Upper lobe of left lung (tissue), 6 donors: ENCODE measurements around the gene FLT4. TPM values are rescaled to one million over a fixed set of nuclear protein-coding genes. Genes with fewer than 3 reads are reported as not detected.
"Not testable (repeated sequence)": the region's sequence is repeated elsewhere in the genome, so short reads cannot be mapped to it uniquely, and the experiment has no call there.

ENCODE experiments used
- ATAC-seq, 2 donors: fragments of 200-7000 bp; cut with Tn5 transposase; one replicate each; pipeline ENCODE4 v1.9.1; 2022; ENCODE audit warnings: mild to moderate bottlenecking in 2 of 2, moderate library complexity in 2 of 2; ENCODE audit not compliant: low FRiP score in 2 of 2
- DNase-seq, 2 donors: peaks; one replicate each; pipeline ENCODE4 v3.0.0-alpha.2; 2019 to 2020
- H3K27ac ChIP-seq, 4 donors: fragments of 200-600 bp; sonication (generic); one replicate each; pipeline ENCODE4 v1.5.1; 2016 to 2019
- H3K27me3 ChIP-seq, 4 donors: fragments of 200-600 bp; sonication (generic); one replicate each; pipeline ENCODE4 v1.5.1; 2017 to 2019
- H3K36me3 ChIP-seq, 4 donors: fragments of 200-600 bp; sonication (generic); one replicate each; pipeline ENCODE4 v1.5.1; 2016 to 2019
- H3K4me1 ChIP-seq, 4 donors: fragments of 200-600 bp; sonication (generic); one replicate each; pipeline ENCODE4 v1.5.1; 2018 to 2019
- H3K4me3 ChIP-seq, 4 donors: fragments of 200-600 bp; sonication (generic); one replicate each; pipeline ENCODE4 v1.5.1; 2017 to 2019; ENCODE audit warnings: mild to moderate bottlenecking in 2 of 4, moderate library complexity in 1 of 4
- H3K9me3 ChIP-seq, 4 donors: fragments of 200-600 bp; sonication (generic); one replicate each; pipeline ENCODE4 v1.5.1; 2018 to 2019
- EP300 ChIP-seq, 4 donors: sonication (generic); formaldehyde crosslinking; IDR thresholded peaks; one replicate each; pipeline ENCODE4 v1.5.1; 2017; ENCODE audit warnings: antibody characterized with exemption in 4 of 4, control low read depth in 2 of 4
- POLR2A ChIP-seq, 4 donors: fragments of 450-650 bp; IDR thresholded peaks; one replicate each; pipeline ENCODE4 v1.5.1; 2016 to 2017; ENCODE audit warnings: antibody characterized with exemption in 4 of 4, mild to moderate bottlenecking in 2 of 4
- POLR2AphosphoS5 ChIP-seq, 2 donors: sonication (generic); formaldehyde crosslinking; IDR thresholded peaks; one replicate each; pipeline ENCODE4 v1.5.1; 2017; ENCODE audit warnings: antibody characterized with exemption in 2 of 2
- WGBS, 2 donors: methylation state at CpG; one replicate each; pipeline ENCODE4 v1.1.5; 2017 to 2018; 5-methylcytosine and 5-hydroxymethylcytosine counted together
- total RNA-seq, 6 donors: library from RNA; depleted of rRNA in 4 of 6; stranded (reverse); fragments of >200 nt in 4 of 6; gene quantifications; one replicate each; pipeline versions ENCODE4 v1.1.0 to v1.2.1, GENCODE V29; 2016 to 2021
- TF ChIP-seq, protein P1 (sequence below), 6 experiments: fragments of 450-650 bp in 4 of 6; fragments of 200-600 bp in 2 of 6; sonication (generic) in 2 of 6; IDR thresholded peaks; one replicate each; pipeline ENCODE4 v1.5.1; 2016 to 2019; ENCODE audit warnings: antibody characterized with exemption in 6 of 6
- donor health status: DM: no; HTN: no; CAD: no; lungs with moderate emphysema.
- donor health status: DM: no; HTN: yes; CAD: no; lungs with severe emphysema.

FLT4 gene
- total RNA-seq, 6 donors from 2014 or later = 11.7 to 34.0 (median 21.2) TPM

DNA sequence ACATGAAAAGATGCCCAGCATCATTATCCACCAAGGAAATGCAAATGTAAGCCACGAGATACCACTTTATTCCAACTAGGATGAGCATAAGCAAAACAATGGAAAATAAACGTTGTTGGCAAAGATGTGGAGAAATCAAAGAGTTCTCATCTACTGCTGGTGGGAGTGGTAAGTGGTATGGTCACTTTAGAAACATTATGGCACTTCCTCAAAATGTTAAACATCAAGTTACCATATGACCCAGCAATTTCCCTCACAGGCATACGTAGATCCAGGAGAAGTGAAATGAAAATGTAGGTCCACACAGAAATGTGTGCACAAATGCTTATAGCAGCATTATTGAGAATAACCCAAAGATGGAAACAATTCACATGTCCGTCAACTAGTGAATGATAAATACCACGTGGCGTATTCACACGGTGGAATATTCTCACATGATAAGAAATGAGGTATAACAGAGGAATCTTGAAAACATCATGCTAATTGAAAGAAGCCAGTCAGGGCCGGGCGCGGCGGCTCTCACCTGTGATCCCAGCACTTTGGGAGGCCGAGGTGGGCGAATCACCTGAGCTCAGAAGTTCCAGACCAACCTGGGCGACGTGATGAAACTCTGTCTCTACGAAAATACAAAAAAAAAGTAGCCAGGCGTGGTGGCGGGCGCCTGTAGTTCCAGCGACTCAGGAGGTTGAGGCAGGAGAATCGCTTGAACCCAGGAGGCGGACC is 16.4 kb upstream of the FLT4 start:
- no peak overlapping the region for H3K4me3 ChIP-seq
- H3K36me3 ChIP-seq = no peaks in the 10 kb centered on the region
- 85% methylated on average over 22 of the region's 22 CpGs for WGBS, 2 donors
- no peaks in the 10 kb centered on the region for H3K27me3 ChIP-seq
- H3K9me3 ChIP-seq = no peaks in the 10 kb centered on the region
- TF ChIP-seq, protein P1, sequence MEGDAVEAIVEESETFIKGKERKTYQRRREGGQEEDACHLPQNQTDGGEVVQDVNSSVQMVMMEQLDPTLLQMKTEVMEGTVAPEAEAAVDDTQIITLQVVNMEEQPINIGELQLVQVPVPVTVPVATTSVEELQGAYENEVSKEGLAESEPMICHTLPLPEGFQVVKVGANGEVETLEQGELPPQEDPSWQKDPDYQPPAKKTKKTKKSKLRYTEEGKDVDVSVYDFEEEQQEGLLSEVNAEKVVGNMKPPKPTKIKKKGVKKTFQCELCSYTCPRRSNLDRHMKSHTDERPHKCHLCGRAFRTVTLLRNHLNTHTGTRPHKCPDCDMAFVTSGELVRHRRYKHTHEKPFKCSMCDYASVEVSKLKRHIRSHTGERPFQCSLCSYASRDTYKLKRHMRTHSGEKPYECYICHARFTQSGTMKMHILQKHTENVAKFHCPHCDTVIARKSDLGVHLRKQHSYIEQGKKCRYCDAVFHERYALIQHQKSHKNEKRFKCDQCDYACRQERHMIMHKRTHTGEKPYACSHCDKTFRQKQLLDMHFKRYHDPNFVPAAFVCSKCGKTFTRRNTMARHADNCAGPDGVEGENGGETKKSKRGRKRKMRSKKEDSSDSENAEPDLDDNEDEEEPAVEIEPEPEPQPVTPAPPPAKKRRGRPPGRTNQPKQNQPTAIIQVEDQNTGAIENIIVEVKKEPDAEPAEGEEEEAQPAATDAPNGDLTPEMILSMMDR (IDR thresholded peaks at IDR 0.05) = no peak
- TF ChIP-seq POLR2A (IDR thresholded peaks at IDR 0.05) (no peak), EP300 (IDR thresholded peaks at IDR 0.05) (no peak), POLR2AphosphoS5 (IDR thresholded peaks at IDR 0.05) (no peak)
- H3K27ac ChIP-seq = no peak overlapping the region
- H3K4me1 ChIP-seq = peaks cover 0 to 6% (median 0%) of the 10 kb centered on the region in 4 donors
- DNase-seq (peak in 1 of 2 donors; percentile 73), ATAC-seq (no peak)

DNA sequence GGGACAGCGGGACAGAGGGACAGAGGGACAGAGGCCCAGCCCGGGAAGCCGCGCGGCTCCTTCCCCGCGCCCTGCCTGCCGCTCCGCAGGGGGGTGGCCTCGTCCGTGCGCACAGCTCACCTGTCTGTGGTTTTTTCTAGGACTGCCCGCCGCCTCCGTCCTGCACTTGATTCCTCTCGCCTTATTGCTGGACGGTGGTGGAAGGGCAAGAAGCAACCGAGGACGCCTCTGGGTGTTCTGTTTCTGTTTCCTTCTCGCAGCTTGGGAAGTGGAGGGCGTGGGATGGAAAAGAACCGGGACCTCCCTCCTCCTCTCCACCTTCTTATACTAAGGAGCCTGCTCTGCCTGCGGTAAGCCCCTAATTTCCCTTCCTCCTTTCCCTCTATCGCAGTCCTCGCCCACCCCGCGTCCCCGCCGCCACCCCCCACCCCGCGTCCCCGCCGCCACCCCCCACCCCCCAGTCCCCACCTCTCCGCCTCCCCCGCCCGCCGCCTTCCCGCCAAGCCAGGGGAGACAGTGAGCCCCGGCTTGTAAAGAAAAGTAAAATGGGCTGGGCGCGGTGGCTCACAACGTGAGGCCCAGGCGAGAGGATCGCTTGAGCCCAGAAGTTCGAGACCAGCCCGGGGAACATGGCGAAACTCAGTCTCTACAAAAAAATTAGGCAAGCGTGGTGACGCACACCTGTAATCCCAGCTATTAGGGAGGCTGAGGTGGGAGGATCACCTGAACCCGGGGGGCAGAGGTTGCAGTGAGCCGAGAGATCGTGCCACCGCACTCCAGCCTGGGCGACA is 9.6 kb upstream of the FLT4 start:
- Histone ChIP-seq H3K27me3 (peaks cover 0 to 3% (median 0%) of the 10 kb centered on the region in 4 donors), H3K9me3 (no peaks in the 10 kb centered on the region), H3K4me3 (peak overlapping the region in 2 of 4 donors; percentile 13 to 16), H3K36me3 (no peaks in the 10 kb centered on the region), H3K4me1 (peaks cover 0 to 3% (median 0%) of the 10 kb centered on the region in 4 donors), H3K27ac (no peak overlapping the region)
- WGBS, 2 donors = 38 to 48% methylated on average over 40 to 48 of the region's 54 CpGs
- TF ChIP-seq POLR2A (IDR thresholded peaks at IDR 0.05) (no peak), POLR2AphosphoS5 (IDR thresholded peaks at IDR 0.05) (no peak), EP300 (IDR thresholded peaks at IDR 0.05) (no peak)
- TF ChIP-seq, protein P1 (IDR thresholded peaks at IDR 0.05) = no peak
- ATAC-seq (no peak), DNase-seq (no peak)

DNA sequence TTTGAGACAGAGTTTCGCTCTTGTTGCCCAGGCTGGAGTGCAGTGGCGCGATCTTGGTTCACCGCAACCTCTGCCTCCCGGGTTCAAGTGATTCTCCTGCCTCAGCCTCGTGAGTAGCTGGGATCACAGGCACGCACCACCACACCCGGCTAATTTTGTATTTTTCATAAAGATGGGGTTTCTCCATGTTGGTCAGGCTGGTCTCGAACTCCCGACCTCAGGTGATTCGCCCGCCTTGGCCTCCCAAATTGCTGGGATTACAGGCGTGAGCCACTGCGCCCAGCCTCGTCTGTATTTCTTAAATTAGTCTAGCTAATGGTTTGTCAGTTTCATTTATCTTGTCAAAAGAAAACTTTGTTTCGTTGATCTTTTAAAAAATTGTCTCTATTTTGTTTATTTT is 5.8 kb upstream of the FLT4 start:
- H3K4me1 ChIP-seq, DNase-seq, H3K4me3 ChIP-seq, H3K27me3 ChIP-seq, H3K36me3 ChIP-seq, H3K27ac ChIP-seq, H3K9me3 ChIP-seq, ATAC-seq: not testable (repeated sequence)
- 92 to 93% methylated on average over 16 of the region's 16 CpGs for WGBS, 2 donors

DNA sequence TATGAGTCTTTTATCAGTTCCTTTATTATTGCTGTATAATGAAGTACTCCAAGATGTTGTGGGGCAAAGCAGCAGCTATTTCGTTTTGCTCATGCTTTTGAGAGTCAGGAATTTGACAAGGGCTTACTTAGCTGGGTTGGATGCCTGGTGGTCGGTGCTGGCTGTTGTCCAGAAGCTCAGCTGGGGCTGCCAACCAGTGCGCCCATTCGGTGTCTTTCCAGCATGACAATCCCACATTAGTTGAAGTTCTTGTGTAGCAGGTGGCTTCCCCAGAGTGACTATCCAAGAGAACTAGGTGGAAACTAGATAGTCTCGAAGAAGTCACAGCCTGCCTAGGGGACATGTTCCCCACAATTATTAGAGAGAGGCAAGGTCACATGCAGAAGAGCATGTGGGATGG is 3.4 kb upstream of the FLT4 start:
- TF ChIP-seq POLR2AphosphoS5 (IDR thresholded peaks at IDR 0.05) = no peak
- TF ChIP-seq, protein P1 (IDR thresholded peaks at IDR 0.05) = no peak
- DNase-seq (no peak), ATAC-seq (no peak)
- Histone ChIP-seq H3K27me3 (peaks cover 0 to 17% (median 8%) of the 10 kb centered on the region in 4 donors), H3K27ac (no peak overlapping the region), H3K4me3 (no peak overlapping the region), H3K9me3 (no peaks in the 10 kb centered on the region), H3K36me3 (no peaks in the 10 kb centered on the region), H3K4me1 (peaks cover 13 to 27% (median 16%) of the 10 kb centered on the region in 4 donors)
- WGBS, 2 donors = 45 to 74% methylated on average over 5 of the region's 5 CpGs

DNA sequence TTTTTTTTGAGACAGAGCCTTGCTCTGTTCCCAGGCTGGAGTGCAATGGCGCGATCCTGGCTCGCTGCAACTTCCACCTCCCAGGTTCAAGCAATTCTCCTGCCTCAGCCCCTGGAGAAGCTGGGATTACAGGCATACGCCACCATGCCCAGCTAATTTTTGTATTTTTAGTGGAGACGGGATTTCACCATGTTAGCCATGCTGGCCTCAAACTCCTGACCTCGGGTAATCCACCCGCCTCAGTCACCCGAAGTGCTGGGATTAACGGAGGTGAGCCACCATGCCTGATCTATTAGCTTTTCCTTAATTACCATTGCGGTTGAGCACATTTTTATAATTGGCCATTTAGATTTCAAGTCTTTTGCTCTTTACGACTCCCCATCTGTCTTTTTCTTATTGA is 2.9 kb upstream of the FLT4 start:
- DNase-seq (no peak), ATAC-seq (no peak)
- Histone ChIP-seq H3K27me3 (peaks cover 0 to 17% (median 8%) of the 10 kb centered on the region in 4 donors), H3K27ac (no peak overlapping the region), H3K36me3 (no peaks in the 10 kb centered on the region), H3K4me1 (peaks cover 13 to 28% (median 16%) of the 10 kb centered on the region in 4 donors), H3K4me3 (no peak overlapping the region), H3K9me3 (no peaks in the 10 kb centered on the region)
- TF ChIP-seq POLR2AphosphoS5 (IDR thresholded peaks at IDR 0.05) = no peak
- TF ChIP-seq, protein P1 (IDR thresholded peaks at IDR 0.05) = no peak
- WGBS, 2 donors = 88 to 92% methylated on average over 11 of the region's 11 CpGs
